Thyroid gland (tissue), 4 donors: ENCODE measurements around the gene CHRNA1.

Experiments
- POLR2A ChIP-seq, 2 donors: fragments of 450-650 bp; IDR thresholded peaks; one replicate each; pipeline ENCODE4 v1.6.1; 2017; ENCODE audit warnings: antibody characterized with exemption in 2 of 2, mild to moderate bottlenecking in 2 of 2, moderate library complexity in 1 of 2
- TF ChIP-seq, protein P1 (sequence below), 6 experiments: fragments of 200-600 bp in 3 of 6; fragments of 450-650 bp in 3 of 6; sonication (generic) in 3 of 6; IDR thresholded peaks; one replicate each; pipeline ENCODE4 v1.5.1; 2016 to 2019; ENCODE audit warnings: antibody characterized with exemption in 6 of 6, mild to moderate bottlenecking in 2 of 6, inconsistent platforms in 1 of 6, moderate library complexity in 1 of 6

DNA sequence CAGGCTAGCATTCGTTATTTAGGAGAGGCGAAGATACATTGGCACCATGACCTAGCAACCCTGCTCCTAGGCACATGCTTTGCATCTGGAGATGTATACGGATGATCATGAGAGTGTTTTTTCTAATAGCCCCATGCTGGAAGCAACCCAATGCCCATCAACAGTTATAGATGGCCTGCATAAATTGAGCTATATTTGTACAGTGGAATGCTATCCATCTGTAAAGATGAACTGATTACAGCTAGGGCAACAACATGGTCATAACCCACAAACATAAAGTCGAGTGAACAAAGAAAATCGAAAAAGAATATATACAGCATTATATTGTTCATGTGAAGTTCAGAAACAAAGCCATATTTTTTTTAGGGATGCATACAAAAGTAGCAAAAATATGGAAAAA lies 20.6 kb upstream of the CHRNA1 start:
- TF ChIP-seq, protein P1, sequence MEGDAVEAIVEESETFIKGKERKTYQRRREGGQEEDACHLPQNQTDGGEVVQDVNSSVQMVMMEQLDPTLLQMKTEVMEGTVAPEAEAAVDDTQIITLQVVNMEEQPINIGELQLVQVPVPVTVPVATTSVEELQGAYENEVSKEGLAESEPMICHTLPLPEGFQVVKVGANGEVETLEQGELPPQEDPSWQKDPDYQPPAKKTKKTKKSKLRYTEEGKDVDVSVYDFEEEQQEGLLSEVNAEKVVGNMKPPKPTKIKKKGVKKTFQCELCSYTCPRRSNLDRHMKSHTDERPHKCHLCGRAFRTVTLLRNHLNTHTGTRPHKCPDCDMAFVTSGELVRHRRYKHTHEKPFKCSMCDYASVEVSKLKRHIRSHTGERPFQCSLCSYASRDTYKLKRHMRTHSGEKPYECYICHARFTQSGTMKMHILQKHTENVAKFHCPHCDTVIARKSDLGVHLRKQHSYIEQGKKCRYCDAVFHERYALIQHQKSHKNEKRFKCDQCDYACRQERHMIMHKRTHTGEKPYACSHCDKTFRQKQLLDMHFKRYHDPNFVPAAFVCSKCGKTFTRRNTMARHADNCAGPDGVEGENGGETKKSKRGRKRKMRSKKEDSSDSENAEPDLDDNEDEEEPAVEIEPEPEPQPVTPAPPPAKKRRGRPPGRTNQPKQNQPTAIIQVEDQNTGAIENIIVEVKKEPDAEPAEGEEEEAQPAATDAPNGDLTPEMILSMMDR (IDR thresholded peaks at IDR 0.05), result no peak
- TF ChIP-seq POLR2A (IDR thresholded peaks at IDR 0.05), result no peak
